Fibroblast of skin of scalp (primary cell): ENCODE results near the gene LDAH.

ENCODE experiments used
- DNase-seq: peaks from one replicate; pipeline ENCODE4 v3.0.0-alpha.2; 2013

Gene LDAH

DNA sequence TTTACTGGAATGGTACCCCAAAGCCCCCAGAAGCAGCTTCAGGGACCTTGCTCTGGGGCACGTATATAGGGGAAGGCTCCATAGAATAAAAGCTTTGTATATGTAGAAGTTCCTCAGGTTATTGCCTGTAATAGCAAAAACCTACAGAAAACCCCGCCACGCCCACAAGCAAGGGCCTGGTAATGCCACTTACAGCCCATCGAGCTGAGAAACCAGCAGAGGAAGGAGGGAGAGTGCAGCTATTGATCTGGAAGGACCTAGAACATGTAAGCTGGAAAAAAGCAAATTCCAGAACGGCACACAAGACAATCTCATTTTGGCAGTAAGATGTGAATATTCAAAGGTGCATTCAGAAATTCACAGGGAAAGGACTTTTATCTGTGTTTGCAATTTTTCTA lies 187.8 kb downstream of the LDAH start:
- DNase-seq: no peak

DNA sequence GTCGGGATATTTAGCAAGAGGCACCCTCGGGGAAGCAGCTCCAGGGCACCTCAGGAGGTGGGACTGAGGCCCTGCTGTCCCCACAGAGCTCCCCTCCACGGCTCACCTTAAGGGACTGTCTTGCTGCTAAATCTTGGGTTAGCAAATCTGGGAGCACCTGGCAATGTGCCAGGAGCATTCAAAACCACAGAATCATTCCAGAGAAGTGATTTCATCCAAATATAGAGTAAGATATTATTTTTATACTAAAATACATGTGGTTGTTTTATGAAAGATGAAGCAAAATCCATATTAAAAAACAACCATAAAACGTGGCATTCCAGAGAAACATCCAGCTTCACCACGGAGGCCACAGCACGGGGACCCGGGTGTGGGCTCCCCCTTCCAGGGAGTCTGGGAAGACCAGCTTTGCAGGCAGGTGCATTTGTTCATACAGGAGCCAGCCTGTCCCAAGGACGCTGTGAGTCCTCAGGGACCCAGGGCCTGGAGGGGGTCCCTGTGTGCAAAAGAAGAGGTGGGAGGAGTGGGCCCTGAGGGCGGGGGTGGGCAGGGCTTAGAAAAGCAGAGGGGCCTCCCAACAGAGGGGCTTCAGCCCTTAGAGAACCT lies 188.3 kb downstream of the LDAH start:
- peak; percentile 81 for DNase-seq
